HepG2 (cell line): Measurements from ENCODE around the gene SLC7A10. TPM values are rescaled to one million over a fixed set of nuclear protein-coding genes. Genes with fewer than 3 reads are reported as not detected.

Experiments
- ADNP ChIP-seq: sonication (generic); formaldehyde crosslinking; IDR thresholded peaks from 2 replicates; pipeline ENCODE4 v1.4.0; 2020; ENCODE audit warnings: missing genetic modification reagents
- CEBPB ChIP-seq: IDR thresholded peaks from 2 replicates; pipeline ENCODE4 v1.6.1; 2011; ENCODE audit warnings: low read depth, low read length, improper control_type of control experiment, borderline replicate concordance
- CENPT ChIP-seq: sonication (generic); formaldehyde crosslinking; IDR thresholded peaks from 2 replicates; pipeline ENCODE4 v1.8.0; 2022; ENCODE audit warnings: low read depth, mild to moderate bottlenecking, moderate library complexity, missing genetic modification reagents
- CSRNP2 ChIP-seq: sonication (generic); formaldehyde crosslinking; conservative IDR thresholded peaks from 2 replicates; pipeline ENCODE4 v1.8.0; 2022; ENCODE audit warnings: low read depth, missing genetic modification reagents
- DNMT3B ChIP-seq: conservative IDR thresholded peaks from 2 replicates; pipeline ENCODE4 v1.6.1; 2016; ENCODE audit warnings: missing biosample characterization, control low read depth
- HIC2 ChIP-seq: sonication (generic); formaldehyde crosslinking; IDR thresholded peaks from 2 replicates; pipeline ENCODE4 v1.9.0; 2022; ENCODE audit warnings: low read depth, missing genetic modification reagents
- HNRNPK ChIP-seq: fragments of 200-400 bp; formaldehyde crosslinking; IDR thresholded peaks from 2 replicates; pipeline ENCODE4 v1.6.1; 2018; ENCODE audit warnings: low read length, low read depth, moderate library complexity, mild to moderate bottlenecking; ENCODE audit not compliant: poor library complexity, severe bottlenecking
- IKZF4 ChIP-seq: sonication (generic); formaldehyde crosslinking; IDR thresholded peaks from 2 replicates; pipeline ENCODE4 v1.5.1; 2020; ENCODE audit warnings: borderline replicate concordance, mild to moderate bottlenecking, low read depth, missing genetic modification reagents; ENCODE audit errors: not compliant biosample characterization
- MATR3 ChIP-seq: sonication (generic); formaldehyde crosslinking; IDR thresholded peaks from 2 replicates; pipeline ENCODE4 v1.4.0; 2020; ENCODE audit warnings: missing genetic modification reagents
- NR2F1 ChIP-seq, 2 experiments: fragments of 450-650 bp in 1 of 2; formaldehyde crosslinking in 1 of 2; IDR thresholded peaks; 2 replicates each; pipeline versions ENCODE4 v1.5.0 to v1.6.1; 2016 to 2020; ENCODE audit warnings: mild to moderate bottlenecking in 1 of 2, missing compliant biosample characterization in 1 of 2, missing genetic modification reagents in 1 of 2, moderate library complexity in 1 of 2
- PATZ1 ChIP-seq: sonication (generic); formaldehyde crosslinking; IDR thresholded peaks from 2 replicates; pipeline ENCODE4 v1.4.0; 2020; ENCODE audit warnings: missing genetic modification reagents
- RARA ChIP-seq: IDR thresholded peaks from 2 replicates; pipeline ENCODE4 v1.6.1; 2016; ENCODE audit warnings: missing genetic modification reagents, missing compliant biosample characterization
- TFE3 ChIP-seq: IDR thresholded peaks from 2 replicates; pipeline ENCODE4 v1.6.1; 2016
- THAP8 ChIP-seq: sonication (generic); formaldehyde crosslinking; IDR thresholded peaks from 2 replicates; pipeline ENCODE4 v1.5.1; 2020; ENCODE audit warnings: missing genetic modification reagents, mild to moderate bottlenecking, borderline replicate concordance
- ZBTB42 ChIP-seq: sonication (generic); formaldehyde crosslinking; IDR thresholded peaks from 2 replicates; pipeline ENCODE4 v1.5.0; 2020; ENCODE audit warnings: mild to moderate bottlenecking, missing genetic modification reagents
- ZC3H4 ChIP-seq: sonication (generic); formaldehyde crosslinking; IDR thresholded peaks from 2 replicates; pipeline ENCODE4 v1.4.0; 2020; ENCODE audit warnings: missing genetic modification reagents, borderline replicate concordance
- ZNF430 ChIP-seq: sonication (generic); formaldehyde crosslinking; IDR thresholded peaks from 2 replicates; pipeline ENCODE4 v1.9.0; 2021; ENCODE audit warnings: mild to moderate bottlenecking, missing genetic modification reagents
- ZNF468 ChIP-seq: sonication (generic); formaldehyde crosslinking; IDR thresholded peaks from 2 replicates; pipeline ENCODE4 v1.8.0; 2022; ENCODE audit warnings: mild to moderate bottlenecking, moderate library complexity, missing genetic modification reagents
- ZNF556 ChIP-seq: sonication (generic); formaldehyde crosslinking; IDR thresholded peaks from 2 replicates; pipeline ENCODE4 v1.4.0; 2020; ENCODE audit warnings: mild to moderate bottlenecking, missing genetic modification reagents, borderline replicate concordance
- ZNF784 ChIP-seq: sonication (generic); formaldehyde crosslinking; IDR thresholded peaks from 2 replicates; pipeline ENCODE4 v1.5.1; 2020; ENCODE audit warnings: missing genetic modification reagents, mild to moderate bottlenecking, borderline replicate concordance
- polyA plus RNA-seq, 8 experiments: library from polyadenylated mRNA; depleted of rRNA in 3 of 8; stranded (reverse) in 7 of 8; unstranded in 1 of 8; fragments of >200 nt; fragmentation: Illumina TruSeq in 4 of 8; extraction: Trizol in 4 of 8; gene quantifications; 2 replicates each; pipeline versions ENCODE4 v1.2.1 to v1.2.3, GENCODE V29; 2011 to 2016; ENCODE audit warnings: low read depth in 4 of 8, missing spikeins in 1 of 8, mixed read lengths in 1 of 8; ENCODE audit not compliant: insufficient read depth in 1 of 8
- total RNA-seq, 5 experiments: library from RNA; depleted of rRNA; stranded (reverse); fragments of >200 nt; fragmentation: Illumina TruSeq; extraction: Trizol; gene quantifications; 2 replicates each; pipeline ENCODE4 v1.2.3, GENCODE V29; 2016; ENCODE audit warnings: low read depth in 1 of 5

SLC7A10 gene
- total and polyA plus RNA-seq, 2 of the 13 experiments (the other 11 are each of a cell fraction or from before 2014, with no cell fraction given) = 1.1 to 2.2 TPM

GRCh38 chr19:33248954-33249613 is 23.4 kb upstream of the SLC7A10 start (continued):
- no peak for TF ChIP-seq ZNF468 (CRISPR knock-in tag)
- TF ChIP-seq RARA (CRISPR knock-in tag) = 0 out of 2 replicates have a peak, but pooled peaks have one; percentile 4
- no peak for TF ChIP-seq ZNF556
- TF ChIP-seq NR2F1 (CRISPR knock-in tag; IDR thresholded peaks at IDR 0.05) = no peak
- TF ChIP-seq HIC2 (CRISPR knock-in tag) = peak; percentile 94
- peak; percentile 83; the same call in 1 of the 2 replicates for TF ChIP-seq ZNF430 (CRISPR knock-in tag)
- no peak for TF ChIP-seq IKZF4 (CRISPR knock-in tag)
- TF ChIP-seq CENPT (CRISPR knock-in tag) = no peak
- TF ChIP-seq ZBTB42 (CRISPR knock-in tag) = peak; percentile 31; the same call in 1 of the 2 replicates
- TF ChIP-seq PATZ1 (CRISPR knock-in tag) = peak; percentile 54; the same call in 1 of the 2 replicates
- TF ChIP-seq CEBPB = peak; percentile 85
- TF ChIP-seq MATR3 (CRISPR knock-in tag) = no peak
- TF ChIP-seq ZNF784 (CRISPR knock-in tag) = no peak
- no peak for TF ChIP-seq DNMT3B (CRISPR knock-in tag)
- TF ChIP-seq ZC3H4 (CRISPR knock-in tag) = no peak
- no peak for TF ChIP-seq ADNP (CRISPR knock-in tag)
- TF ChIP-seq TFE3 (CRISPR knock-in tag) = no peak
- 0 out of 2 replicates have a peak, but pooled peaks have one; percentile 46 for TF ChIP-seq THAP8 (CRISPR knock-in tag)
- no peak for TF ChIP-seq CSRNP2 (CRISPR knock-in tag)
- TF ChIP-seq HNRNPK = no peak
